ENCODE results near the gene TBC1D32. TPM values are rescaled to one million over a fixed set of nuclear protein-coding genes. Genes with fewer than 3 reads are reported as not detected.

Gene TBC1D32, protein sequence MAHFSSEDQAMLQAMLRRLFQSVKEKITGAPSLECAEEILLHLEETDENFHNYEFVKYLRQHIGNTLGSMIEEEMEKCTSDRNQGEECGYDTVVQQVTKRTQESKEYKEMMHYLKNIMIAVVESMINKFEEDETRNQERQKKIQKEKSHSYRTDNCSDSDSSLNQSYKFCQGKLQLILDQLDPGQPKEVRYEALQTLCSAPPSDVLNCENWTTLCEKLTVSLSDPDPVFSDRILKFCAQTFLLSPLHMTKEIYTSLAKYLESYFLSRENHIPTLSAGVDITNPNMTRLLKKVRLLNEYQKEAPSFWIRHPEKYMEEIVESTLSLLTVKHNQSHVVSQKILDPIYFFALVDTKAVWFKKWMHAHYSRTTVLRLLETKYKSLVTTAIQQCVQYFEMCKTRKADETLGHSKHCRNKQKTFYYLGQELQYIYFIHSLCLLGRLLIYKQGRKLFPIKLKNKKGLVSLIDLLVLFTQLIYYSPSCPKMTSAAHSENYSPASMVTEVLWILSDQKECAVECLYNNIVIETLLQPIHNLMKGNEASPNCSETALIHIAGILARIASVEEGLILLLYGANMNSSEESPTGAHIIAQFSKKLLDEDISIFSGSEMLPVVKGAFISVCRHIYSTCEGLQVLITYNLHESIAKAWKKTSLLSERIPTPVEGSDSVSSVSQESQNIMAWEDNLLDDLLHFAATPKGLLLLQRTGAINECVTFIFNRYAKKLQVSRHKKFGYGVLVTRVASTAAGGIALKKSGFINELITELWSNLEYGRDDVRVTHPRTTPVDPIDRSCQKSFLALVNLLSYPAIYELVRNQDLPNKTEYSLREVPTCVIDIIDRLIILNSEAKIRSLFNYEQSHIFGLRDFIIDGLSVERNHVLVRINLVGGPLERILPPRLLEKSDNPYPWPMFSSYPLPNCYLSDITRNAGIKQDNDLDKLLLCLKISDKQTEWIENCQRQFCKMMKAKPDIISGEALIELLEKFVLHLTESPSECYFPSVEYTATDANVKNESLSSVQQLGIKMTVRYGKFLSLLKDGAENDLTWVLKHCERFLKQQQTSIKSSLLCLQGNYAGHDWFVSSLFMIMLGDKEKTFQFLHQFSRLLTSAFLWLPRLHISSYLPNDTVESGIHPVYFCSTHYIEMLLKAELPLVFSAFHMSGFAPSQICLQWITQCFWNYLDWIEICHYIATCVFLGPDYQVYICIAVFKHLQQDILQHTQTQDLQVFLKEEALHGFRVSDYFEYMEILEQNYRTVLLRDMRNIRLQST
- total RNA-seq (4.0 and 4.3 TPM in 2 replicates), polyA plus RNA-seq (0.62 and 2.5 TPM in 2 replicates), polyA minus RNA-seq (3.4 and 4.9 TPM in 2 replicates), Bru-seq, nascent RNA (percentile 52 among the genes with signal in this experiment), BruChase-seq, experiment 1, labeled RNA remaining after a 6-hour chase (percentile 32 among the genes with signal in this experiment), BruChase-seq, experiment 2, labeled RNA remaining after a 2-hour chase (percentile 42 among the genes with signal in this experiment)
- polyA plus RNA-seq (2011; cell fraction: cytosol; rRNA removed) = 1.0 and 1.2 TPM in 2 replicates
- 9.1 and 9.2 TPM in 2 replicates for polyA plus RNA-seq (2011; cell fraction: nucleus; rRNA removed)
- polyA plus RNA-seq (2012) = 1.9 and 2.5 TPM in 2 replicates
- 2.5 TPM for polyA minus RNA-seq (2011; cell fraction: cytosol; rRNA and poly(A)+ RNA removed)
- polyA minus RNA-seq (2011; cell fraction: nucleus; rRNA and poly(A)+ RNA removed) = 20.1 and 22.6 TPM in 2 replicates
- long read RNA-seq, partial matches to known transcripts = 1 of 4 reads
- long read RNA-seq, other reads (novel, unspliced or antisense) = 3 of 4 reads

DNA sequence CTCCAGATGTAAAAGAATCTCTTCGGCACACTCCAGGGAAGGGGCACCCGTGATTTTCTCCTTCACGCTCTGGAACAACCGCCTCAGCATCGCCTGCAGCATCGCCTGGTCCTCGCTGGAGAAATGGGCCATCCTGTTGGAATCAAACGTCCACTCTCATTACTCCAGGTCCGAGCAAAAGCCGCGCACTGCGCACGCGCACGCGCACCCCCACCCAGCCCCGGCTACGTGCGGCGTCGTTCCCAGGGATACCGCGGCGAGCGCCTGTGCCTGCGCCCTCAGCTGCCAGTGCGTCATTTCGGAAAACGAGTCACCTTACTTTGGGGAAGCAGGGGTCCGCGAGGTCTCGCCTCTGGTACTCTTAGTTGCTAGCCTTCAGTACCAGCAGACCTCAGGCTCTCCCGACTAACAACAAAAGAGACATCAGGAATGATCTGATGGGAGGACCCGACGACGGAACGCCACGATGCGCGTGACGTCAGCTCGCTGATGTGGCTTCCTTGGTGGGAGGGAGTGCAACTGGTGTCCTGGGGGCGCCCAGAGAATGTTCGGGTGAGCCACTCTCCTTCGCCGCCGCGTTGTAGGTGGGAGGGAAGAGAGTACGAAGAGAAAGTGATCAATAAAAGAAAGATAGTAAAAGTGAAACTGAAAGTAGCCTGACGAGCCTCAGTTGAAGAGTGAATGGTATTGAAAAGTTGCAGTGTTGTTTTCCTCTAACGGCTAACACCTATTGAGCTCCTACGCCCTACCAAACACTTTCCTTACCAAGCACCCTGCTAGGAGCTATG, at the start of gene TBC1D32:
TSS of gene TBC1D32 (minus strand) at position 182 of the 788 bp plus-strand sequence. CDS start at position 132, 50 bp downstream.
- Histone ChIP-seq H4K20me1 (replicated peaks; ENCODE audit: control insufficient read depth, extremely low read depth, insufficient read depth, low read length) (no peaks in the 10 kb centered on the region), H3K4me1 (ENCODE audit: control insufficient read depth, extremely low read depth, insufficient read depth, low read length) (peaks cover 5% of the 10 kb centered on the region), H2AFZ (ENCODE audit: low read depth, low read length) (peak within 1 kb of the TSS; percentile 93), H3K4me3 (replicated peaks in 1 of 3; ENCODE audit: insufficient read depth in 1 of 3, low read depth in 1 of 3, low read length in 3 of 3) (peak within 1 kb of the TSS; percentile 82 to 99 (median 90)), H3K79me2 (ENCODE audit: control insufficient read depth, insufficient read depth, low read length) (no peaks in the 10 kb centered on the region), H3K9ac (replicated peaks; ENCODE audit: extremely low read depth, insufficient read depth, low read length) (peak within 1 kb of the TSS; percentile 97), H3K27me3 (ENCODE audit: control insufficient read depth in 2 of 2, insufficient read depth in 2 of 2, low read length in 2 of 2) (no peaks in the 10 kb centered on the region), H3K36me3 (ENCODE audit: control insufficient read depth in 2 of 2, extremely low read depth in 1 of 2, insufficient read depth in 2 of 2, low read length in 2 of 2) (no peaks in the 10 kb centered on the region), H3K4me2 (ENCODE audit: insufficient read depth, low read length) (peak within 1 kb of the TSS; percentile 97), H3K27ac (ENCODE audit: insufficient read depth, low read depth, low read length) (peak within 1 kb of the TSS; percentile 97), H3K9me1 (replicated peaks; ENCODE audit: control insufficient read depth, extremely low read depth, insufficient read depth, low read length) (no peaks in the 10 kb centered on the region), H3K9me3 (replicated peaks; ENCODE audit: control insufficient read depth, insufficient read depth, low read length) (no peaks in the 10 kb centered on the region)
- POLR2A ChIA-PET = no interaction called here
- FAIRE-seq = peak; percentile 82
- dilution Hi-C loops (cut with MboI; ENCODE audit: extremely low pct_ligation_motif_present, low sequenced_read_pairs) = no loop called here
- CTCF ChIA-PET = interaction anchor here (0.7 to 2.6 kb wide), 6 partner anchors 15 to 188 kb away, joined by 3 to 7 read pairs (median 3); partner anchors contain the start of gene GJA1
- BruUV-seq (replicated peaks) = TSS peak; percentile 95
- TF ChIP-seq GATA2 (IDR thresholded peaks at IDR 0.05; ENCODE audit: insufficient read depth, insufficient read length, low read depth, low read length) (no peak), FOS (IDR thresholded peaks at IDR 0.05; ENCODE audit: borderline replicate concordance, insufficient read depth, low read length) (peak; percentile 59), POLR2A (IDR thresholded peaks at IDR 0.05; ENCODE audit: low read depth, low read length) (peak; percentile 58)
- TF ChIP-seq, protein P1, sequence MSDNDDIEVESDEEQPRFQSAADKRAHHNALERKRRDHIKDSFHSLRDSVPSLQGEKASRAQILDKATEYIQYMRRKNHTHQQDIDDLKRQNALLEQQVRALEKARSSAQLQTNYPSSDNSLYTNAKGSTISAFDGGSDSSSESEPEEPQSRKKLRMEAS (IDR thresholded peaks at IDR 0.05; ENCODE audit: insufficient read depth, insufficient read length) = no peak
- peak; percentile 95 for DNase-seq (ENCODE audit: low read depth, low spot score)
- intact Hi-C loops (cut with micrococcal nuclease) = loop anchor here (2.0 to 10.0 kb wide), 3 partner anchors 102 to 390 kb away; no protein-coding TSS in a partner anchor

Data from endothelial cell of umbilical vein (primary cell).